Measurements from ENCODE around the gene SLC17A4.

- TF ChIP-seq POLR2A (IDR thresholded peaks at IDR 0.05; ENCODE audit: extremely low read depth, insufficient read length) (no peak), CTCF (IDR thresholded peaks at IDR 0.05; ENCODE audit: low read depth, low read length) (no peak)
These were observed 941 bp downstream of the SLC17A4 start for GRCh38 chr6:25755483-25755882.
